OCI-LY1 (cell line): ENCODE measurements around the gene TRIM42.

Experiments used
- CTCF ChIP-seq: fragments of 200-600 bp; sonication (generic), shearing (Covaris generic); IDR thresholded peaks from 2 replicates; pipeline ENCODE4 v1.5.1; 2017; ENCODE audit warnings: mild to moderate bottlenecking, antibody characterized with exemption, low read length, moderate library complexity, mixed read lengths
- EZH2 ChIP-seq: fragments of 200-600 bp; sonication (generic), shearing (Covaris generic); IDR thresholded peaks from 2 replicates; pipeline ENCODE4 v1.8.0; 2017; ENCODE audit warnings: borderline replicate concordance, mixed run types, mild to moderate bottlenecking, antibody characterized with exemption, low read length, moderate library complexity, mixed read lengths

GRCh38 chr3:140712301-140712700 lies 34.4 kb downstream of the TRIM42 start:
- TF ChIP-seq CTCF (no peak), EZH2 (no peak)
